Hepatocyte (in vitro differentiated cells): Measurements from ENCODE around the gene PRLH. TPM values are rescaled to one million over a fixed set of nuclear protein-coding genes. Genes with fewer than 3 reads are reported as not detected.

Experiments used
- DNase-seq: peaks from one replicate; pipeline ENCODE4 v3.0.0-alpha.2; 2016; ENCODE audit warnings: low spot score
- H2AFZ ChIP-seq: fragments of 200-600 bp; sonication (generic); 2 replicates; pipeline ENCODE4 v1.6.0; 2016; ENCODE audit warnings: antibody characterized with exemption, mild to moderate bottlenecking
- H3K27ac ChIP-seq: fragments of 200-600 bp; sonication (generic); 2 replicates; pipeline ENCODE4 v1.5.1; 2016; ENCODE audit warnings: mild to moderate bottlenecking
- H3K27me3 ChIP-seq: fragments of 200-600 bp; sonication (generic); 2 replicates; pipeline ENCODE4 v1.6.1; 2016
- H3K36me3 ChIP-seq: fragments of 200-600 bp; sonication (generic); replicated peaks from 2 replicates; pipeline ENCODE4 v1.5.1; 2016; ENCODE audit warnings: low read depth; ENCODE audit not compliant: insufficient read depth
- H3K4me1 ChIP-seq: fragments of 200-600 bp; sonication (generic); 2 replicates; pipeline ENCODE4 v1.5.1; 2016; ENCODE audit warnings: mild to moderate bottlenecking, moderate library complexity; ENCODE audit not compliant: insufficient read depth
- H3K4me2 ChIP-seq: fragments of 200-600 bp; sonication (generic); 2 replicates; pipeline ENCODE4 v1.6.0; 2016
- H3K4me3 ChIP-seq: fragments of 200-600 bp; sonication (generic); 2 replicates; pipeline ENCODE4 v1.5.1; 2016; ENCODE audit warnings: mild to moderate bottlenecking
- H3K79me2 ChIP-seq: fragments of 200-600 bp; sonication (generic); 2 replicates; pipeline ENCODE4 v1.6.0; 2017; ENCODE audit warnings: mild to moderate bottlenecking
- H3K9me2 ChIP-seq: fragments of 200-600 bp; sonication (generic); replicated peaks from 2 replicates; pipeline ENCODE4 v1.6.0; 2017; ENCODE audit warnings: mild to moderate bottlenecking; ENCODE audit not compliant: insufficient read depth
- H3K9me3 ChIP-seq: fragments of 200-600 bp; sonication (generic); 2 replicates; pipeline ENCODE4 v1.5.1; 2016; ENCODE audit warnings: low read depth, mild to moderate bottlenecking
- H4K20me1 ChIP-seq: fragments of 200-600 bp; sonication (generic); 2 replicates; pipeline ENCODE4 v1.6.0; 2016; ENCODE audit warnings: mild to moderate bottlenecking; ENCODE audit not compliant: insufficient read depth, poor library complexity, severe bottlenecking
- EZH2 ChIP-seq: fragments of 200-600 bp; sonication (generic); IDR thresholded peaks from 2 replicates; pipeline ENCODE4 v1.6.1; 2016; ENCODE audit warnings: antibody characterized with exemption, mild to moderate bottlenecking, borderline replicate concordance
- EZH2phosphoT487 ChIP-seq: fragments of 200-600 bp; sonication (generic); IDR thresholded peaks from one replicate; pipeline ENCODE4 v1.6.1; 2018; ENCODE audit warnings: antibody characterized with exemption, mild to moderate bottlenecking, low read depth, moderate library complexity; ENCODE audit not compliant: unreplicated experiment, severe bottlenecking
- WGBS: methylation state at CpG from one replicate; pipeline ENCODE4 v1.1.6; 2016; ENCODE audit warnings: low lambda C conversion rate; ENCODE audit errors: missing lambda C conversion rate; 5-methylcytosine and 5-hydroxymethylcytosine counted together
- polyA plus RNA-seq: library from polyadenylated mRNA; unstranded; fragments of >200 nt; fragmentation: Nextera tagmentation; extraction: Ambion mirVana; gene quantifications from 2 replicates; pipeline ENCODE4 v1.2.1, GENCODE V29; 2016
- total RNA-seq: library from RNA; depleted of rRNA; stranded (reverse); fragments of >200 nt; gene quantifications from 2 replicates; pipeline ENCODE4 v1.2.3, GENCODE V29; 2014
- TF ChIP-seq, protein P1 (sequence below): fragments of 200-600 bp; sonication (generic); IDR thresholded peaks from 2 replicates; pipeline ENCODE4 v1.5.1; 2016; ENCODE audit warnings: antibody characterized with exemption, mild to moderate bottlenecking; ENCODE audit not compliant: poor library complexity

Gene PRLH
- total and polyA plus RNA-seq, 2 experiments from 2014 or later = not detected

DNA sequence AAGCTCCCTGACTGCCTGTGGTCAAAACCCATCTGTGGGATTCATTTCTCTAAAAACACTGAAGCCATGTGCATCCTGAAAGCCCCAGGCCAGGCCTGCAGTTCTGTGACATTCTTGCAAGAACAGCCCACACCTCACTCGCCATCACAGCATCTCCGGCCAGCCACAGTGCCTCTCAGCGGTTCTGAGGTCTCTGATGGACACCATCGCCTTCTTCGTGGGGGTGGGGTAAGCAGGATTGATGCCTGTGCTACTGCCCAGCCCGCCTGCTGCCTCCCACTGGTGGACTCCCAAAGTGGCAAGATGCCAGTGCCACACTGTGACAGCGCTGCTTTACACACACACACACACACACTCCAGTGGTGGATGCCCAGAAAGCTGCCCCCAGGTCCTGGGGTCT lies 5.2 kb upstream of the PRLH start:
- TF ChIP-seq EZH2 (no peak), EZH2phosphoT487 (no peak)
- TF ChIP-seq, protein P1, sequence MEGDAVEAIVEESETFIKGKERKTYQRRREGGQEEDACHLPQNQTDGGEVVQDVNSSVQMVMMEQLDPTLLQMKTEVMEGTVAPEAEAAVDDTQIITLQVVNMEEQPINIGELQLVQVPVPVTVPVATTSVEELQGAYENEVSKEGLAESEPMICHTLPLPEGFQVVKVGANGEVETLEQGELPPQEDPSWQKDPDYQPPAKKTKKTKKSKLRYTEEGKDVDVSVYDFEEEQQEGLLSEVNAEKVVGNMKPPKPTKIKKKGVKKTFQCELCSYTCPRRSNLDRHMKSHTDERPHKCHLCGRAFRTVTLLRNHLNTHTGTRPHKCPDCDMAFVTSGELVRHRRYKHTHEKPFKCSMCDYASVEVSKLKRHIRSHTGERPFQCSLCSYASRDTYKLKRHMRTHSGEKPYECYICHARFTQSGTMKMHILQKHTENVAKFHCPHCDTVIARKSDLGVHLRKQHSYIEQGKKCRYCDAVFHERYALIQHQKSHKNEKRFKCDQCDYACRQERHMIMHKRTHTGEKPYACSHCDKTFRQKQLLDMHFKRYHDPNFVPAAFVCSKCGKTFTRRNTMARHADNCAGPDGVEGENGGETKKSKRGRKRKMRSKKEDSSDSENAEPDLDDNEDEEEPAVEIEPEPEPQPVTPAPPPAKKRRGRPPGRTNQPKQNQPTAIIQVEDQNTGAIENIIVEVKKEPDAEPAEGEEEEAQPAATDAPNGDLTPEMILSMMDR = no peak
- Histone ChIP-seq H3K4me1 (no peaks in the 10 kb centered on the region), H4K20me1 (no peaks in the 10 kb centered on the region), H3K9me3 (no peaks in the 10 kb centered on the region), H3K4me2 (no peak overlapping the region), H3K9me2 (no peaks in the 10 kb centered on the region), H2AFZ (no peak overlapping the region), H3K36me3 (no peaks in the 10 kb centered on the region), H3K27ac (no peak overlapping the region), H3K4me3 (no peak overlapping the region), H3K27me3 (no peaks in the 10 kb centered on the region), H3K79me2 (no peaks in the 10 kb centered on the region)
- no peak for DNase-seq
- WGBS = 88% methylated on average over 7 of the region's 7 CpGs

DNA sequence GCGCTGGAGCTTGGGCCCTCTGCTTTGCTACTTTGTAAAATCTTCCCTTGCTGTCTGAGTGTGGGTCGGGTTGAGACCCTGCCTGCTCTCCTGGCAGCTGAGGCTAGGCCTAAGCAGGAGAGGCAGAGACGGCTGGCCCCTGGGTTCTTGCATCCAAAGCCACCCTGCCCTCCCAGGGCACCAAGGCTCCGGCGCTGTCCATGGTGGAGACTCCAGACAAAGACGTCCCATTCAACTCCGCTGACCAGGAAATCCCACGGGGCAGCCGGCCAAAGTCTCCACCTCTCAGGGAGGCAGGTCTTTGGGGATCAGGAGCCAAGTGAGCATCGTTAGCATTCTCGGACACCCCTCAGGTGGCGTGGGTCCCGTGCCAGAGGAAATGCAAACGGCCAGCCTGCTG lies 2.6 kb upstream of the PRLH start:
- H3K9me2 ChIP-seq = no peaks in the 10 kb centered on the region
- no peaks in the 10 kb centered on the region for H3K36me3 ChIP-seq
- H3K79me2 ChIP-seq = no peaks in the 10 kb centered on the region
- no peak overlapping the region for H3K4me3 ChIP-seq
- 51% methylated on average over 14 of the region's 14 CpGs for WGBS
- H4K20me1 ChIP-seq = no peaks in the 10 kb centered on the region
- H3K4me1 ChIP-seq = no peaks in the 10 kb centered on the region
- H3K27ac ChIP-seq = no peak overlapping the region
- no peak overlapping the region for H3K4me2 ChIP-seq
- H3K9me3 ChIP-seq = no peaks in the 10 kb centered on the region
- H3K27me3 ChIP-seq = no peaks in the 10 kb centered on the region
- peak; percentile 51 for DNase-seq
- TF ChIP-seq, protein P1 = no peak
- no peak overlapping the region for H2AFZ ChIP-seq

DNA sequence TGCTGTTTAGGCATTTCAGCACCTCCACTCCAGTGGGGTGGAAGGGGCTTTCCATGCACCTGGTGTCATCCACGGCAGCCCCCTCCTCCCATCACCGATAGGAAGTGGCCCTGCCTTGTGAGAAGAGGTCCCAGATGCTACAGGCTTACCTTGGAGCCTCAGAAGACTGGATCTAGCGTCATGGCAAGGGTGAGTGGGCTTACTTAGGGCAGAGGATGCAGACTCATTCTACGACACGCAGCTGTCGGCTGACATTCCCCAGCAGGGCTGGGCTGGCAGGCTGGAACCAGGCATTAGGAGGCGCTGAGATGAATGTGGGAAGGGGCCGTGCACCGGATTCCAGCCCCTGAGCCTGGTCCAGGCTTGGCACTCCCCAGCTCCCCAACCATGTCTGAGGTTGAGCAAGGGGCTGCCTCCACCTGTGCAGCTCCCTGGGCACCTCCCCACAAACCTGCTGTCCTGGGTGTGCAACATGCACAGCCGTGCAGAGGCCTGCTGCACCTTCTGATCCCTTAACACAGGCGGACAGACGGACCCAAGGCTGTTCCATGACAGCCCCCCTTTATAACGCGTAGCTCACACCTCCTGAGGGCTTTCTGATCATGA lies 1.7 kb upstream of the PRLH start:
- no peaks in the 10 kb centered on the region for H3K9me2 ChIP-seq
- 87% methylated on average over 14 of the region's 14 CpGs for WGBS
- no peaks in the 10 kb centered on the region for H3K27me3 ChIP-seq
- DNase-seq = no peak
- no peaks in the 10 kb centered on the region for H3K36me3 ChIP-seq
- H3K79me2 ChIP-seq = no peaks in the 10 kb centered on the region
- no peak overlapping the region for H3K4me2 ChIP-seq
- no peaks in the 10 kb centered on the region for H3K4me1 ChIP-seq
- TF ChIP-seq, protein P1 = no peak
- TF ChIP-seq EZH2 (no peak), EZH2phosphoT487 (no peak)
- no peak overlapping the region for H3K4me3 ChIP-seq
- no peaks in the 10 kb centered on the region for H4K20me1 ChIP-seq
- H3K27ac ChIP-seq = no peak overlapping the region
- no peaks in the 10 kb centered on the region for H3K9me3 ChIP-seq
- H2AFZ ChIP-seq = no peak overlapping the region

- DNase-seq = no peak
- Histone ChIP-seq H3K9me2 (no peaks in the 10 kb centered on the region), H3K4me3 (no peak overlapping the region), H3K27ac (no peak overlapping the region), H4K20me1 (no peaks in the 10 kb centered on the region), H3K27me3 (no peaks in the 10 kb centered on the region), H3K9me3 (no peaks in the 10 kb centered on the region), H2AFZ (no peak overlapping the region), H3K4me1 (no peaks in the 10 kb centered on the region), H3K4me2 (no peak overlapping the region), H3K36me3 (no peaks in the 10 kb centered on the region), H3K79me2 (no peaks in the 10 kb centered on the region)
- TF ChIP-seq EZH2 = no peak
- WGBS = 100% methylated on average over 1 of the region's 1 CpG
These were observed 400 bp upstream of the PRLH start for GRCh38 chr2:237565974-237566373.
